ENCODE results near the gene C4orf54.

- TF ChIP-seq, protein P1, sequence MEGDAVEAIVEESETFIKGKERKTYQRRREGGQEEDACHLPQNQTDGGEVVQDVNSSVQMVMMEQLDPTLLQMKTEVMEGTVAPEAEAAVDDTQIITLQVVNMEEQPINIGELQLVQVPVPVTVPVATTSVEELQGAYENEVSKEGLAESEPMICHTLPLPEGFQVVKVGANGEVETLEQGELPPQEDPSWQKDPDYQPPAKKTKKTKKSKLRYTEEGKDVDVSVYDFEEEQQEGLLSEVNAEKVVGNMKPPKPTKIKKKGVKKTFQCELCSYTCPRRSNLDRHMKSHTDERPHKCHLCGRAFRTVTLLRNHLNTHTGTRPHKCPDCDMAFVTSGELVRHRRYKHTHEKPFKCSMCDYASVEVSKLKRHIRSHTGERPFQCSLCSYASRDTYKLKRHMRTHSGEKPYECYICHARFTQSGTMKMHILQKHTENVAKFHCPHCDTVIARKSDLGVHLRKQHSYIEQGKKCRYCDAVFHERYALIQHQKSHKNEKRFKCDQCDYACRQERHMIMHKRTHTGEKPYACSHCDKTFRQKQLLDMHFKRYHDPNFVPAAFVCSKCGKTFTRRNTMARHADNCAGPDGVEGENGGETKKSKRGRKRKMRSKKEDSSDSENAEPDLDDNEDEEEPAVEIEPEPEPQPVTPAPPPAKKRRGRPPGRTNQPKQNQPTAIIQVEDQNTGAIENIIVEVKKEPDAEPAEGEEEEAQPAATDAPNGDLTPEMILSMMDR (IDR thresholded peaks at IDR 0.05; ENCODE audit: insufficient read depth, low read length, poor library complexity, severe bottlenecking) = no peak
- TF ChIP-seq EZH2phosphoT487 (conservative IDR thresholded peaks at IDR 0.05; ENCODE audit: low read length) = no peak
These were observed 12.6 kb downstream of the C4orf54 start for GRCh38 chr4:99645036-99645435.
